ENCODE data around the gene TBC1D9B. TPM values are rescaled to one million over a fixed set of nuclear protein-coding genes. Genes with fewer than 3 reads are reported as not detected.

The TBC1D9B gene
- 92.6 TPM for polyA plus RNA-seq (2013, experiment 1 of 2; ENCODE audit: insufficient read length)
- 94.8 TPM for polyA plus RNA-seq (2013, experiment 2 of 2; ENCODE audit: insufficient read length)

DNA sequence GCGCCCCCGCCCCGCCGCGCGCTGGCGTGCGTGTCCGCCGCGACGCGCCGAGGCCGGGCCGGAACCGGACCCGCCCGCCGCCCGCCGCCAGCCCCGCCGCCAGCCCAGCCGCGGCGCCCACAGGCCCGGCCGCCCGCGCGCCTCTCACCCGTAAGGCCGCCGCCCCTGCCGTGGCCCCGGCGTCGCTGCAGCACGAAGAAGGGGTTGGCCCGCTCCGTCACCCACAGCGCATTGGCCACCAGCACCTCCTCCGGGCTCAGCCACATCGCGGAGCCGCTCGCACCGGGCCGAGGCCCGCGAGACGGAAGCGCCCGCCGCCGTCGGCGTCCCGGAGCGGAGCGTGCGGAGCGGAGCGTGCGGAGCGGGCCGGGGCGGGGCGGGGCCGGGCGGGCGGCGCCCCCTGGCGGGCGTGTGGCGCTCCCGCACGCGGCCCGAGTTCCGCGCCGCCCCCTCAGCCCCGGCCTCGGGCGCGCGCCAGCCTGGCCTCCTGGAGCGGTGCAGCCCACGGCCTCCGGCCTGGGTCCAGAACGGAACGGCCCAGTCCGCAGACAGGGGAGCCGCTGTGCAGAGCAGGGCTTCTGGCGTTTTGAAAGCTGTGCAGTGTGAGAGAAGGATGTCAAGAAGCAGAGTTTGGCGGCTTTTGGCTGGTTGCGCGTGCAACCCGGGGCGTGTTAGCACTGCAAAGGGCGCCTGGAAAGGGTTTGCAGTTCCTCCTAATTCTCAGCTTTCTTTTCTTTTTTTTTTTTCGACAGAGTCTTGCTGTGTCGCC, at the start of gene TBC1D9B:
Gene TBC1D9B, minus strand, starts transcription at position 342 of the 769 bp plus-strand sequence. Its CDS starts 76 bp downstream, at position 266.
- peak; percentile 73 for DNase-seq

DNA sequence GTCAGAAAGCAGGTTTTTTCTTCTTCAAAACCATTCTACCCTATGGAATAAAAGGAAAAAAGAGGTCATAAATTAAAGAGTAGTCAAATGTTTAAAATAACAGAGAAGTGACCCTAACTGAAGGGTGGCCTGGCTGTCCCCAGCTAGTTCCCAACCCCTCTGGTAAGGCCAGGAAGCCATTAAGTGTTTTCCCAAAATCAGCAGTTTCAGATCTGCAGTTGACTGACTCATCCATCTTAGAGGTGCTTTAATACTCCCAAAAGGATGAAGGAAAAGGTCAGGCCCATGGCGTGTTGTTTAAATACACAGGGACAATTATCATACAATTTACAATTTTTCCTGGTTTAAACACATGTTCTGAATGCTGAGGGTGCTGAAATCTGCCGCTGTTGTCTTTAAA, 47.9 kb upstream of the TBC1D9B start:
- DNase-seq: no peak

DNA sequence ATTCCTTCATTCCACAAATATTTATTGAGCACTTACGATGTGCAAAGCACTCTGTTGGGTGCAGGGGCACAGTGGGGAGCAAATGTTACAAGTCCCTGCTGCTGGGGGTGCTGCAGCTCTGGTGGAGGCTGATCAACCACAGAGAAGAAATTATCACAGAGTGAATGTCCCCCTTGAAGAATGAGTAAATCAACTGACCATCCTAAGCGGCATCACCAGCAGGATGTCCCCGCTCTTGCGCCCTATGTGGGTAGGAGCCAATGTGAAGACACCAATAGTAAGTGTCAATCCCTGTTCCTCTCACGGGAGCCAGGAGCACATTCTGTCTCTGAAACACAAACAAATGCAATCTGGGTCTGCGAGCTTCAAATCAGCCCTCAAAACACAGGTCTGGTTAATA, 47.4 kb upstream of the TBC1D9B start:
- no peak for DNase-seq

DNA sequence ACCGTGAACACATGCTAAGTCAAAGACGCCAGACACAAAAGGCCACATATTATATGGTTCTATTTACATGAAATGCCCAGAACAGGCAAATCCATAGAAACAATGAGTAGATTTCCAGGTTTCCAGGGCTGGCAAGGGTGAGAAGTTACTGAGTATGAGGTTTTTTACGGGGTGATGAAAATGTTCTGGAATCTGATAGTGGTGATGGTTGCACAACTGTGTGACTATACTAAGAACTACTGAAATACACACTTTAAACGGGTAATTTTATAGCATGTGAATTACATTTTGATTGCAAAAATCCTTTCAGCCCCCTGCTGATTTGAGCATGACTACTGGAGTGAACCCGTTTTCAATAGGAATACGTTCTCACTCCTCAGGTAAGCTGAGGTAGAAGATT, 46.7 kb upstream of the TBC1D9B start:
- DNase-seq: peak; percentile 9

DNA sequence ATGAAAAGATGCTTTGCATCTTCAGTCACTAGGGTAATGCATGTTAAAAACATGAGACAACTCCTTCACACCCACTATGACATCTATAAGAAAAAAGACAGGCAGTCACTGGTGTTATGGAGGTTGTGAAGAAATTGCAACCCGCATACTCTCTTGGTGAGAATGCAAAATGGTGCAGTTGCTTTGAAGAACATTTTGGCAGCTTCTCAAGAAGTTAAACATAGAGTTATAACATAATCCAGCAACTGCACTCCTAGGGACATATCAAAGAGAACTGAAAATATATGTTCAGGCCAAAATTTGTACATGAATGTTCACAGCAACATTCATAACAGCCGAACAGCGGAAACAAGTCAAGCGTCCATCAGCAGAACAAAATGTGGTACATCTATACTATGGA, 46.3 kb upstream of the TBC1D9B start:
- no peak for DNase-seq

DNA sequence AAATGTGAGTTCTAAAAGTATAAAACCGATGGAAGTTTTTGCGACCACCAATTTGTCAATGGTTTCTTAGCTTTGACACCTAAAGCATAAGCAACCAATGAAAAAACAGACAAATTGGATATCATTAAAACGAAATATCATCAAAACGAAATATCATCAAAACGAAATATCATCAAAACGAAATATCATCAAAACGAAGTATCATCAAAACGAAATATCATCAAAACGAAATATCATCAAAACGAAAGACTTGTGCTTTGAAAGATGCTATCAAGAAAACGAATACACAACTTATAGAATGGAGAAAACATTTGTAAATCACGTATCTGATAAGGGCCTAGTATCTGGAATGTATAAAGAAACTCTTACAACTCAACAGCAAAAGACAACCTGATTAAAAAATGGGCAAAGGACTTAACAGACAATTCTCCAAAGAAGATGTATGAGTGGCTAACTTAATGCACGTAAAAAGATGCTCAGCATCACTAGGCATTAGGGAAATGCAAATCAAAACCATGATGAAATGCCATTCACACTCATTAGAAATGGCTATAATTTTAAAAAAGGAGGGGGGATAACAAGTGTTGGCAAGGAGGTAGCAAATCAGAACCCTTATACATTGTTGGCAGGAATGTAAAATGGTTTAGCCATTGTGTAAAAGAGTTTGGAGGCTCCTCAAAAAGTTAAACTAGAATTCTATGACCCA, 29.4 kb upstream of the TBC1D9B start:
- no peak for DNase-seq

DNA sequence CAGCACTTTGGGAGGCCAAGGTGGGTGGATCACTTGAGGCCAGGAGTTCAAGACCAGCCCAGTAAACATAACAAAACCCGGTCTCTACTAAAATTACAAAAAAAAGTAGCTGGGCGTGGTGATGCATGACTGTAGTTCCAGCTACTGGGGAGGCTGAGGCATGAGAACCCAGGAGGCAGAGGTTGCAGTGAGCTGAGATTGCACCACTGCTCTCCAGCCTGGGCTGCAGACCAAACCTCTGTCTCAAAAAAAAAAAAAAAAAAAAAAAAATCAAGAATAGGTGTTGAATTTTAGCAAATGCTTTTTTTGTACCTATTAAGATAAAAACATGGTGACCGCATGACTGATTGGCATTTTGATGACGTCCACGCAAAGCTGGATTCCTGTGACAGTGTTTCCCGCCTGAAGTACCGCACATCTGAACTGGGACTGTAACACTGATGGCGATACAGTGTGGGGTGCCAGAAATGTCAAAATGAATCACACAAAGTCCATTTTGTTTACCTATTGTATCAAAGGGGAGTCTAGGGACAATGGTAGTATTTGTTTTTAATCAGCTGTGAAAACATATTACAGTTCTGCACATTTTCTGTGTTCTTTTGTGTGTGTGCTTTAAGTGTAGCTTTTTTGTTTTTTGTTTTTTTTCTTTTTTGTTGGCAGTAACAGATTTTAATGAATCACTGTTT, 23.2 kb upstream of the TBC1D9B start:
- no peak for DNase-seq

DNA sequence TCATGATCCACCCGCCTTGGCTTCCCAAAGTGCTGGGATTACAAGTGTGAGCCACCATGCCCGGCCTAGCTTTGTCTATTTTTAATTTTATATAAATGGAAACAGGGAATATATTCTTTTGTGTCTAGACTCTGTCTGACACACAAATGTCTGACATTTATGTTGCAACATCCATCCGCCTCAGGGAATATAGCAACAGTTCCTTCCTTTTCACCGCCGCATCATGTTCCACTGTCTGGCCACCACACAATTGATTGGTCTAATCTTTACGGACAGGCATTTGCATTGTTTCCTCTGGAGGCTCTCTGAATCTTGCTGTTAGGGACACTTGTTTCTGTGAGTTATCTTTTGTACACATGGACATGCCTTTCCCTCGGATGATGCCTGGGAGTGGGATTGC, 20.1 kb upstream of the TBC1D9B start:
- DNase-seq: no peak

DNA sequence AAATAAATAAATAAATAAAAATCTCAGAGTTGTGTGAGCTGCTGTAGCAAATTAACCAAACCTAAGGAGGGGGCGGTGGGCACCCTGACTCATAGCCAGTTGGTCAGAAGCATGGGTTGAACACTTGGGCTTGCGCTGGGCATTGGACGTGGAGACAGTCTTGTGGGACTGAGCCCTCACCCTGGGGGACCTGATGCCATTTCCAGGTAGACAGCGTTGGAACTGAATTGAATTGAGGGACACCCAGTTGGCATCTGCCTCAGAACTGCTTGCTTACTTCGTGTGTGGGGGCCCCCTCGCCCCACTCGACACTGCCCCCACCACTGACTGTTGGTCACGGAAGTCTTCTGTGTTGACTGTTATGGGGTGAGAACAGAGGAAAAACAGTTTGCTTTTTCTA, 19.0 kb upstream of the TBC1D9B start:
- no peak for DNase-seq

DNA sequence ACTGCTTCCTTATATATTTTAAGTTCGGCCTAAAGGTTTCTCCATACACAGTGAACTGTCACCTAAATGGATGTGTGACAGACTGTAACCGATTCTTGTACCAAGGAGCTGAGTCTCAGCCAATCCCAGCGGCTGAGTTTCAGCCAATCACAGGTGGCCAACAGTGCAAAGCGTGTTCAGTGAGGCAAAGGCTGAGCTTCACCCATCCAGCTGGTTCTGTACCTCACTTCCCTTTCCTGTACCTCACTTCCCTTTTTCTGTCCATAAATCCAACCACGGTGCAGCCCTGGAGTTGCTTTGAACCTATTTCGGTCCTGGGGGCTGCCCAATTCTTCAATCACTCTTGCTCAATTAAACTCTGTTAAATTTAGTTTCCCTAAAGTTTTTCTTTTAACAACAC, 15.7 kb upstream of the TBC1D9B start:
- DNase-seq: no peak

DNA sequence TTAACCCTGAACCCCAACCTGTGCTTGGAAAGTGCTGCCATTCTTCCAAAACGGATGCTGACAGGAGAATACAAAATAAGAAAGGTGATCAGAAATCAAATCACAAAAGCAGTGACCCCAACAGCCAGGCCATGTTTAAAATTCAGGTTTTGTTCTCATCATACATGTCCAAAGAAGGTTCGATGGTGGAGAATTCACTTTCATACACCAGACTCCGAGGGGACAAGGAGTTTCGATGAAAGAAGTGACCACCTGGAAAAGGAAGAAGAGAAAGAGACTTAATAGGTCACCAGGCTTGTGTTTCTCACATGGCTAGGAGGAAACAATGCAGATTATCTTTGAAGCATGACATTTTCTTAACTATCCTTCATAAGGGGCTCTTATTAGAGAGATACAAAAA, 12.5 kb upstream of the TBC1D9B start:
- no peak for DNase-seq

DNA sequence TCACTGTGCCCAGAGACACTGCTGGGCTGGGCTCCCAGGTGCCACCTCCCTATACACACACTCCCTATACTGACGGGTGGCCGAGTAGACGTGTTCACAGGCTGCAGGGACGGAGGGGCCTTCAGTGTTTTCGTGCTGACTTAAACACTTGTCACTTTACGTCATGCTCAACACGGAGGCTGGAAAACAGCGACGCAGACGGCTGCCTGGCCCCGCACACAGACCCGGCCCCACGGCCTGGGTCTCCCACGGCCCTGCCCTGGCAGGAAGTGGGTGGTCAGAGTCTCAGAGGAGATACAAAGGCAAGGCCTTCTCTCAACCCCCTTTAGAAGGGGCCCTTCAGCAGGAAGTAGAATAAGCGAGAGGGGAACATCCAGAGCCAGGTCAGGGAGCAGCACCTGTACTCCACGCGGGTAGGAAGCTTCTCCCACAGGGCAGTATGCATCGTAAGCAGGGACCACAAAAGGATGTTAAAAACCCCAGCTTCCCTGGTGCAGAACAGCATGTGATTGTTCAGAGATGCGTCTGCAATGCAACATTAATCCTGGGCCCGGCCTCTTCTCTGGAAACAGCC, 11.9 kb upstream of the TBC1D9B start:
- DNase-seq: no peak

DNA sequence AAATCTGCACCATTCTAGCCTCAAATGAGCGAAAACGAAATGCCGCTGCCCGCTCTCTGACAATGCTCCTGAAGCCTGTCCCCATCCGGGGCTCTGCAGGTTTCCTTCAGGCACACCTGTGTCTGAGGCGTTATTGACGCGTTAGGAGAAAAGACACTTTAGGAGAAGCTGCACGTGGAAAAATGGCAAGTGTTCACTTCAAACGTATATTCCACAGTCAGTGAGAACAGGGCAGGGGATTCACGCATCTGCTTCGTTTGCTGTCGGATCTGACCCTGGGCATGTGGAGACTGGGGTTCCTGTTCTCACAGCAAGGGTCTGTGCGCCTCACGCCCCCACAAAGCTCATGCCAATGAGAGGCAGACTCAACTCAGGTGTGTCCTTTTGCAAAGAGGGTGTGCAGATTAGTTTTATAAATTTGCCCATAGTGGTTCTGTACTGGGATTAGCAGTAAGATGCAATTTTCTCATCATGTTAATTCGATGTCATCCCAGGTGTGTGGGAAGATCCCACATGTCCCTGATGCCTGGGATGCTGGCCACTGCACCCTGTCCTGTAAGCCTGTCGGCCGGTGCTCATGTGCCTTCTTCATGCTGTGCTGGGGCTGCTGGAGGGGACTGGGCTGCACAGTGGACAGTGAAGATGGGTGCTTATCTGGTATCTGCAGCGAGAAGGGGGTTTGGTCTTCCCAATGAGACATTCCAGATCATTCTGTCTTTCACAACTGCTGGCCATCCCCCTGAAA, 11.2 kb upstream of the TBC1D9B start:
- no peak for DNase-seq

DNA sequence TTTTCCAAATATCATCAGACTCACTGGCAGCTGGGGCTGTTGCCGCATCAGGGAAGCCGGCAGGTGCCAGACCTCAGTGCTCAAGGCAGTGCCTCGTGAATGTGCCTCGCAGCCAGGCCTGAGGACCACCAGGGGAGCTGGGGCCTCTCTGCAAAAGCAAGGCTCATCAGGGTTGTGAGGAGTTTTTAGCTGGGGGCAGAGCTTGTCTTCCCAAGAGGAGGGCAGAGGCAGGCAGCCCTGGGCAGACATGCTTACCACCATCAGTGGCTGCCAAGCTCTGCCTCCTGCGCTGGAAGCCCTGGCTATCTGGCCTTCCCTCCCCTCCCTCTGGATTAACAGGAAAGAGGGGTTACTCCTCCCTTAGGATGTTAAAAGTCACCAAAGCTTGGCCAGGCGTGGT, 8.8 kb upstream of the TBC1D9B start:
- no peak for DNase-seq

DNA sequence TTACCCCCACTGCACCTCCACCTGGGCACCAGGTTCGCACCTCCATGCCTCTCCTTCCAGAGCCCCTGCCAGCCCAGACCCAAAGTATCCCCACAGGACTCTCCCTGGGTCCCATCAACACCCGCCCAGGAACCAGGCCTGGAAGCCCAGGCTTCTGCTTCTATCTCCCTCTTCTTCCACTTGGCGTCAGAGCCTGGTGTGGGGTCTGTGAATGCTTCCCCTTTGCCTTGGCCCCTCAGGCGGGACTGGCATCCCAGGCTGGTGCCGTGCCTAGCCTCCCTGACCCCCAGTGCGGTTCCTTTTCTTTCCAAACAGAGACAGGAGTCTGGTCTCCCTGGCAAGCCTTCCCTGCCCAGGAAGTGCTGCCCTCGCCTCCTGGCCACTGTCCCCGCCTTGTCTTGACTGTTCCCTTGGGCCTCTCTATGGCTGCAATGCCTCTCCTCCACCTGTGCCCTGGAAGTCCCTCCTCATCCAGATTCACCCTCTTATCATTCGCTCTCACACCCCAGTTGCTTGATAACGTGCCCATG, 7.8 kb upstream of the TBC1D9B start:
- no peak for DNase-seq

DNA sequence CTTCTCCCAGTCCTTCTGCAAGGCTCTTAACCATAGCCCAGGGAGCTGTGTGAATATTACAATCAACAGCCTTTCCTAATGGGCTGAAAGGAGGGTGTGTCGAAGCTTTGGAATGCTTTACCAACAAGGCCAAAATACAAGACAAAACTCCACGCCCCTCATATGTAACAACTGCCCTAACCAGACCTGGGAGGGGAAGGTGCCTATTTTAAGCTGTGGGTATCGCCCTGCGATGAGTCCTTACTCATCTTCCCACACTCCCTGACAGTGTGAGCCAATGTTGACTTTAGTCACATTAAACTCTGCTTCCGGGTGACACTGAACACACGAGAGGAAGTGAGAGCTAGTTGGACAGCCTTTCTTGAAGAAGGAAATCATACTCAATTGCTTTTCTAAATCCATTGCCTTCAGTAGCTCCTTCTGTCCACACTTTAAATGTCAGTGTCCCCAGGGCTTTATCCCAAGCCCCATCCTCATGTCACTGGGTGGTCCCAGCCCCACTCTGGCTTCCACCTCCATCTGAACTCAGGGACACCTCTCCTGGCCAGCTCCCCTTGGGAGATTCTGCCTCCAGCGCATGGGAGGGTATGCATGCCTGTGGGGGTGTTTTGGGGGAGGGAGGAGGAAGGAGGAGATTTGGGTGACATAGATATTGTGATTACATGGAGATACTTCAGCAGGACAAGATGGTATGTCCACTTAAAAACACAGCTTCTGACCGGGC, 6.5 kb upstream of the TBC1D9B start:
- DNase-seq: peak; percentile 25

DNA sequence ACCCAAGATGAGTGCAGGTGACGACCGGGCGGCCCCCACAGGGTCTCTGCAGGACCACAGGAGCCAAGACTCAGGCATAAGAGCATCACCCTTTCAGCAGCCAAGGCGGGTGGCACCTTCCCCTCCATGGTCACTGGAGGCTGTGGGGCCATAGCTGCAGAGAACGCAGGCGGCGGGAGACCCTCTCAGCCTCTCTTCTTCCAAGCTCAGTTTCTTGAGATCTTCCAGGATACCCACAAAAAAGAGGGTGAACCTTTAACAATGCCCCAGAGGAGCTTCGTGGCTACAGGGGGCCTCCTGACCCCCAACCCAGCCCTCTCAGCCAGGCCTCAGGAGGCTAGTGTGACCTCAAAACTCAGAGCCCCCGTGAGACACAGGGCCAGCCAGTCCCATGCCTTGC, 5.8 kb upstream of the TBC1D9B start:
- DNase-seq: no peak

DNA sequence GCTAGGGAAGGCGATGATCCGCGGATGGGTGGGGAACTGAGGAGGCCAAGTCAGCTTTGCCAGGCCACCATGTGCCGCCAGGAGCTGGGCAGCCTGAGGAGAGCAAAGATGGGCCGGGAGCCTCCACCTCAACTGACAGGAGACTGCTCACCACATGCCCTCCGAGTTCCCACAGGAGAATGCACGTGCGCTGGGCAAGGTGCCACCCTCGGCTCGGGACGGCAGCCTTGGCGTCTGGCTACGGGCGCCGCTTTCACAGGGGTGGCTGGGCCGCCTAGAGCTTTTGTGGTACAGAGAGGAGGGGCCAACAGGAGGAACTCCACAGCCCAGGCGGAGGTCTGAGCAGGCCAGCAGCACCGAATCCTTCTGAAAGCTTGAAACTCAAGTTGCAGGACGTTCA, 5.3 kb upstream of the TBC1D9B start:
- DNase-seq: no peak

DNA sequence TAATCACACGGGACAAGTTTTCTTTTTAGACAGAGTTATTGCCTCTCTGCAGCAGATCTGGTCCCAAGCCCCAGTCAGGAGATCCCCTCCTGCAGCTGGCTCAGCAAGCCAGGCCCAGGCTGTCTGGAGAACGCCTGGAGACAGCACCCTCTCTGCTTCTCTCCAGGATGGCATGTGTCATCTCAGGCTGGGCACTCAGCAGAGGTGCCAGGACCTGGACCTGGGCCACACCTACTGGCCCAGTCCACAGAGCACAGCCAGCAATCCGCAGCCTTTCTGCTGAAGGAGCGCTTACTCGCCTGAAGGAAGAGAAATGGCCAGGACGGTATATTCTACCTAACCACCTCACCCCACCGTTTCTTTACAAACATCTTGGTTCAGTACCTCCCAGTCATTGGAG, 4.7 kb upstream of the TBC1D9B start:
- DNase-seq: no peak

DNA sequence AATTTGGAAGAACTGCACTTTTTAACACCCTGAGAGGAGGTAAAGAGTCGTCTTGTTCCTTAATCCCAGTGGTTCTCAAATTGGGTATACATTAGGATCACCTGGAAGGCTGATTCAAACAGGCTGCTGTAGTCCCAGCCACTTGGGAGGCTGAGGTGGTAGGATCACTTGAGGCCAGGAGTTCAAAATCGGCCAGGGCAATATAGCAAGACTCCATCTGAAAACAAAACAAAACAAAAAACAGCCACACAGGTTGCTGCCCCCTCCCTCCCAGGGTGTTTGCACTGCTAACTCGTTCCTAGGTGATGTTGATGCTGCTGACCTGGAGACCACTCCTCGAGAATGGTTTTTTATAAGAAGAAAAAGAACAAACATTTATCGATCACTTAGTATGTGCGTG, 1.5 kb upstream of the TBC1D9B start:
- no peak for DNase-seq

DNA sequence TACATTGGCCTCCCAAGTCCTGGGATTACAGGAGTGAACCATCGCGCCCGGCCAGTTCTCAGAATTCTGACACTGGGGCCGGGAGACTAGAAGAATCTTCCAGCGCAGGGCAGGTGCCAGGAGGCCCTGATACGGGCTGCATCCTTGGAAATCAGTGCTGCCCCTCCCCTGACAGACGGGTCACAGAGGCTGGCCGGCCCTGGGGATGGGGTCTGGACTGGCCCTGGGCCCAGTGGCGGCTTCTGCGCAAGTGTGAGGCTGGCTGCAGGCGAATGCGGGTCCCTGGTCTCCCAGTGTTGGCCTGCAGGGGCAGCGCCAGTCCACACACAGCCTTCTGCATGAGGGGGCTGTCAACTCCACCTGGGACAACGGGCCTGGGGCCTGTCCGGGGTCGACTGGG, 831 bp upstream of the TBC1D9B start:
- DNase-seq: no peak
